OCI-LY3 (cell line): Measurements from ENCODE around the gene COL27A1.

Experiments used
- H2AFZ ChIP-seq: fragments of 200-600, 300-600 bp; shearing (Covaris generic); 2 replicates; pipeline ENCODE4 v1.6.0; 2014; ENCODE audit warnings: antibody characterized with exemption, low read depth, low read length
- H3K27ac ChIP-seq: fragments of 200-600, 300-600 bp; sonication (generic); 2 replicates; pipeline ENCODE4 v1.5.1; 2014; ENCODE audit warnings: mild to moderate bottlenecking, low read length, moderate library complexity, mixed read lengths
- H3K27me3 ChIP-seq: fragments of 200-600, 300-600 bp; sonication (generic); 2 replicates; pipeline ENCODE4 v1.6.1; 2014; ENCODE audit warnings: low read depth, low read length, mixed read lengths
- H3K36me3 ChIP-seq: fragments of 200-600, 300-600 bp; sonication (generic); replicated peaks from 2 replicates; pipeline ENCODE3; 2014; ENCODE audit warnings: low read depth, low read length, mixed read lengths
- H3K4me1 ChIP-seq: fragments of 300-600, 200-600 bp; sonication (generic); 2 replicates; pipeline ENCODE4 v1.6.1; 2014; ENCODE audit warnings: low read length, mixed read lengths
- H3K4me2 ChIP-seq: fragments of 200-600, 300-600 bp; sonication (generic); 2 replicates; pipeline ENCODE4 v1.6.1; 2014; ENCODE audit warnings: low read length, mixed read lengths
- H3K4me3 ChIP-seq: fragments of 300-600, 200-600 bp; sonication (generic); 2 replicates; pipeline ENCODE4 v1.5.1; 2014; ENCODE audit warnings: antibody characterized with exemption, mild to moderate bottlenecking, low read length, moderate library complexity
- H3K79me2 ChIP-seq: fragments of 300-600, 200-600 bp; shearing (Covaris generic); 2 replicates; pipeline ENCODE4 v1.6.1; 2014; ENCODE audit warnings: mild to moderate bottlenecking, low read length, mixed read lengths
- H3K9ac ChIP-seq: fragments of 300-600, 200-600 bp; shearing (Covaris generic); 2 replicates; pipeline ENCODE4 v1.6.0; 2014; ENCODE audit warnings: mild to moderate bottlenecking, low read length, moderate library complexity
- H3K9me3 ChIP-seq: fragments of 200-600, 300-600 bp; shearing (Covaris generic); 2 replicates; pipeline ENCODE4 v1.6.1; 2014; ENCODE audit warnings: low read length, mixed read lengths; ENCODE audit not compliant: insufficient read depth
- H4K20me1 ChIP-seq: fragments of 200-600, 300-600 bp; sonication (generic); 2 replicates; pipeline ENCODE4 v1.6.1; 2016; ENCODE audit warnings: low read length, mixed read lengths; ENCODE audit not compliant: insufficient read depth
- CTCF ChIP-seq: fragments of 200-600, 300-600 bp; sonication (generic); IDR thresholded peaks from 2 replicates; pipeline ENCODE4 v1.5.1; 2014; ENCODE audit warnings: antibody characterized with exemption, low read length, low read depth
- EZH2phosphoT487 ChIP-seq: fragments of 200-600 bp; shearing (Covaris generic); IDR thresholded peaks from 2 replicates; pipeline ENCODE4 v1.6.1; 2018; ENCODE audit warnings: antibody characterized with exemption, mixed run types, low read depth

COL27A1 gene

DNA sequence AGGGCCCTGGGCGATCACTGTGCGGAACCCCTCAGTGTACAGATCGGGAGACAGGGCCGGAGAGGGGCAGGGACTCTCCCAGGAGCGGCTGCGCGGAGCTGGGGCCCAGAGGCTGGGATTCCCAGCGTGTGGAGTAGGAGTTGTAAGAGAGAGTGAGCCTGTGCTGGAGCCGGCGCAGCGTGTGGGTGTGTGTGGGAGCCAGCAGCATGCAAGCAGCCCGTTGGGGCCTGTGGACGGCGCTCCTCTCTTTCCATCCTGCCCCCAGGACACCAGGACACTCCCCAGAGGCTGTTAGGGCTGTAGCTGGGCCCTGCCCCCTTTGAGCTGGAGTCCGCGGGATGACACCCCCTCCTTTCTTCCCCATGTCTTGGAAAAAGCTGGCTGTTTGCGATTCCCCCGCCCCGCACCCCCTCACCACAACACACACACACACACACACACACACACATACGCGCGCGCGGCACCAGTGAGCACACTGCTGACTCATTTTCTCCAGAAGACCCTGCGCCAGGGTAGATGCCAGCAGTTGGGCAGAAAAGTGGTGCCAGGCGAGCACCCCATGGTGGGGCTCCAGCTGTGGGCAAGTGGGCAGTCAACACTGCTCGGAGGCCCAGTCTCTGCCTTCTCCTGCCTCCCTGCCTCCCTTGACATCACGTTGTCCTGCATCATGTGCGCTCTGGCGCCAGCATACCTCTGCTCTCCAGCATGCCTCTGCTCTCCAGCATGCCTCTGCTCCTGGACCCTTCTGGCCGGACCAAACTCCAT is 1.5 kb downstream of the COL27A1 start:
- no peak overlapping the region for H2AFZ ChIP-seq
- TF ChIP-seq CTCF = no peak
- no peak for TF ChIP-seq EZH2phosphoT487
- no peak overlapping the region for H3K9ac ChIP-seq
- H3K4me2 ChIP-seq = no peak overlapping the region
- no peaks in the 10 kb centered on the region for H3K36me3 ChIP-seq
- H3K79me2 ChIP-seq = no peaks in the 10 kb centered on the region
- no peak overlapping the region for H3K27ac ChIP-seq
- H4K20me1 ChIP-seq = no peaks in the 10 kb centered on the region
- H3K4me1 ChIP-seq = no peaks in the 10 kb centered on the region
- H3K9me3 ChIP-seq = no peaks in the 10 kb centered on the region
- no peak overlapping the region for H3K4me3 ChIP-seq
- H3K27me3 ChIP-seq = peaks cover 13% of the 10 kb centered on the region

DNA sequence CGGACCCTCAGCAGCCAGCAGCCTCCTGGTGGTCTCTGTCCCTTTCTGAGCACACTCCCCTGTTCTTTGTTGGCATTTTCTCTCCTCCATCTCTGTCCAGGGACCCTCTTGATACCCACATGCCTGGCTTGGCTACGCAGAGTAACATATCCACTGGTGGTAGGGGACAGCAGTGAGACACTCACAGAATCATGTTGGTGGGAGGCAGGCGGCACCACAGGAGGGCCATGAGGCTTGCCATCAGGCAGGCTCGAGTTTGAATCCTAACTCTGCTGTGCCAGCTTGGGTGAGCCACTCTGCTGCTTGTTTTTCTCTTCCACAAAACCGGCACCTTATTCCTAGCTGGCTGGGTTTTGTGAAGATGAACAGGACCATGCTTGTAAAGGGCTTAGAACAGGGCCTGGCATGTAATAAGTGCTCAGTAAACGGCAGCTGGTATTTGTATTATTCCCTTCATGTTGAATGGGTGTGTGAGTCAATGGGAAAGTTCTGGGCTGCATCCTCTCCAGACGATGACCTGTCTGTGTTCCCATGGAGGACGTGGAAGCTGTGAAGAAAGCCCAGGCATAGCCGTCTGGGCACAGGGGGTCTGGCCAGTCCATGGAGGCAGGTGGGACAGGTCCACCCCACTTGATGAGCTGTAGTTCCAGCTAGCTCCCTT is 2.3 kb downstream of the COL27A1 start:
- H3K79me2 ChIP-seq = no peaks in the 10 kb centered on the region

DNA sequence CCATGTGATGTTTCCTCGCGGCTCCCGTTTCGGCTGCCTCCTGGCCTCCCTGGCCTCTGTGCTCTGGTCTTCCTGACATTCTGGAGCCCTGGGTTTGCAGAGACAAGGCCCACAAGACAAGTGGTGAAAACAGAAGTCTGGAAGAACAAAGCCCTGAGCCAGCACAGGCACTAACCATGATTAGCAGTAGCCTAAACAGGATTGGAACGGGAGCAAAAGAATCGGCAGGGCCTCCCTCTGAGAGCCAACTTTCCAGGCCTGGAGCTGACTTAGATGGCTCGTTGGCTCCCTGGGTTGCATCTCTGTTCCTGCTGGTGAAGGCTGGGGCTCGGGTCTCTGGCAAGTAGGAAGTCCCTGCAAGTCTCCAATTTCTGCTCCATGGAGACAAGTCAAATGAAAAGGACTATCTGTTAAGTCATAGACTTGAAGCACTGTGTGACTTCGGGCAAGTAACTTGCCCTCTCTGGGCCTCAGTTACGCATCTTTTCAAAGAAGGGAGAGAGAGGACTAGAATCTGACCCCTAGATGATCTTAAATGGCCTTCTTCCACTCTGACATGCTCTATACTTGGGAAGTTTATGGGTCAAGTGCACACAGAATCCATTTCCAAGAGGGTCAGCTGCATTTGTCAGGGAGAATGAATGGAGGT is 3.3 kb downstream of the COL27A1 start:
- no peaks in the 10 kb centered on the region for H3K4me1 ChIP-seq
- H3K9ac ChIP-seq = no peak overlapping the region
- no peaks in the 10 kb centered on the region for H3K79me2 ChIP-seq
- H4K20me1 ChIP-seq = no peaks in the 10 kb centered on the region
- peaks cover 23% of the 10 kb centered on the region for H3K27me3 ChIP-seq
- H2AFZ ChIP-seq = no peak overlapping the region
- no peak overlapping the region for H3K27ac ChIP-seq
- H3K4me2 ChIP-seq = no peak overlapping the region
- TF ChIP-seq CTCF = no peak
- TF ChIP-seq EZH2phosphoT487 = no peak
- H3K9me3 ChIP-seq = no peaks in the 10 kb centered on the region
- no peak overlapping the region for H3K4me3 ChIP-seq
- no peaks in the 10 kb centered on the region for H3K36me3 ChIP-seq

More for the DNA sequence above, 2.3 kb downstream of the COL27A1 start:
- no peak overlapping the region for H3K27ac ChIP-seq
- no peak for TF ChIP-seq CTCF
- TF ChIP-seq EZH2phosphoT487 = no peak
- peaks cover 20% of the 10 kb centered on the region for H3K27me3 ChIP-seq
- H3K9me3 ChIP-seq = no peaks in the 10 kb centered on the region
- no peak overlapping the region for H3K4me3 ChIP-seq
- H3K4me1 ChIP-seq = no peaks in the 10 kb centered on the region
- H3K4me2 ChIP-seq = no peak overlapping the region
- no peak overlapping the region for H2AFZ ChIP-seq
- no peaks in the 10 kb centered on the region for H3K36me3 ChIP-seq
- no peak overlapping the region for H3K9ac ChIP-seq
- H4K20me1 ChIP-seq = no peaks in the 10 kb centered on the region

DNA sequence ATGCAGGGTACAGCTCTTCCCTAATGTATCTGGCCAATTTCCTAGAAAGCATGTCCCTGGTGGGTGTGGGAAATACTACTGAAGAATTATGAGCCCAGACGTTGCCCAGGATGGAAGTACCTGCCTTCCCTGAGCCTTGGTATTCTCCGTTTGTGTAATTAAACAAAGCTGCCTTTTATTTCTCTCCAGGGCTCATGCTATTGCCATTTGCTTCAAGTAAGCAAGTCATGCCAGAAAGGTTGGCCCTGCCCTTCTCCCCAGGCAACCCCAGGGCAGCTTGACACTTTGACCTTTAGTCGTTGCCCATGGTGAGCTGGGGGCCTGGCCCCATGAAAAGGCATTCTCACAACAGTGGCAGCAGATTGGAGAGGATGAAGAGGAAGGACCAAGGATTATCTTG is 4.4 kb downstream of the COL27A1 start:
- Histone ChIP-seq H3K4me3 (no peak overlapping the region), H3K36me3 (no peaks in the 10 kb centered on the region), H4K20me1 (no peaks in the 10 kb centered on the region), H3K79me2 (no peaks in the 10 kb centered on the region), H3K4me1 (no peaks in the 10 kb centered on the region), H3K9me3 (no peaks in the 10 kb centered on the region), H2AFZ (no peak overlapping the region), H3K27ac (no peak overlapping the region), H3K9ac (no peak overlapping the region), H3K27me3 (peaks cover 32% of the 10 kb centered on the region), H3K4me2 (no peak overlapping the region)
- TF ChIP-seq EZH2phosphoT487 (no peak), CTCF (no peak)
